Endothelial cell of umbilical vein (primary cell): Measurements from ENCODE around the gene INS. TPM values are rescaled to one million over a fixed set of nuclear protein-coding genes. Genes with fewer than 3 reads are reported as not detected.

Experiments used
- BruUV-seq: library from RNA; stranded (reverse); fragments of 400-500 nt; replicated peaks from 2 replicates; lab custom pipeline; 2021; lab: Mats Ljungman, UMichigan
- CTCF ChIA-PET: fragments of 300-600, 350-600 bp; sonication (Branson Sonifier 250); formaldehyde crosslinking; loops from one replicate; lab custom pipeline; 2021; ENCODE audit warnings: antibody characterized with exemption, inconsistent platforms; lab: Charles Lee
- POLR2A ChIA-PET: fragments of 300-600, 350-600 bp; sonication (Branson Sonifier 250); formaldehyde crosslinking; loops from one replicate; lab custom pipeline; 2021; ENCODE audit warnings: antibody characterized with exemption, inconsistent platforms; lab: Charles Lee
- DNase-seq: peaks from one replicate; pipeline ENCODE4 v3.0.0-alpha.2; 2011; ENCODE audit warnings: low read depth, low spot score
- FAIRE-seq: peaks from 2 replicates; lab custom pipeline; 2011; peaks lifted over from hg19 to GRCh38; lab: Jason Lieb, UNC
- H2AFZ ChIP-seq: 2 replicates; pipeline ENCODE4 v1.6.0; 2012; ENCODE audit warnings: low read depth, low read length, control low read depth, inconsistent platforms
- H3K27ac ChIP-seq: 2 replicates; pipeline ENCODE4 v1.5.1; 2011; ENCODE audit warnings: low read depth, mild to moderate bottlenecking, control low read depth, low read length, moderate library complexity; ENCODE audit not compliant: insufficient read depth
- H3K27me3 ChIP-seq, 2 experiments: 2 replicates each; pipeline versions ENCODE4 v1.6.0 to v1.6.1; 2011; ENCODE audit warnings: low read length in 2 of 2, mixed read lengths in 1 of 2; ENCODE audit not compliant: control insufficient read depth in 2 of 2, insufficient read depth in 2 of 2
- H3K36me3 ChIP-seq, 2 experiments: 2 replicates in 1 of 2; 3 replicates in 1 of 2; pipeline ENCODE4 v1.5.1; 2011; ENCODE audit warnings: low read length in 2 of 2, mild to moderate bottlenecking in 1 of 2, moderate library complexity in 1 of 2; ENCODE audit not compliant: control insufficient read depth in 2 of 2, insufficient read depth in 2 of 2; ENCODE audit errors: extremely low read depth in 1 of 2
- H3K4me1 ChIP-seq: 3 replicates; pipeline ENCODE4 v1.5.1; 2011; ENCODE audit warnings: mild to moderate bottlenecking, low read length; ENCODE audit not compliant: control insufficient read depth, insufficient read depth; ENCODE audit errors: extremely low read depth
- H3K4me2 ChIP-seq: 2 replicates; pipeline ENCODE4 v1.6.1; 2011; ENCODE audit warnings: low read length, control low read depth, mixed read lengths; ENCODE audit not compliant: insufficient read depth
- H3K4me3 ChIP-seq, 3 experiments: fragments of 200-600 bp in 1 of 3; sonication (generic), shearing (Covaris generic) in 1 of 3; replicated peaks in 1 of 3; 2 replicates each; pipeline ENCODE4 v1.5.1; 2011 to 2016; ENCODE audit warnings: control low read depth in 3 of 3, low read length in 3 of 3, mild to moderate bottlenecking in 2 of 3, inconsistent platforms in 1 of 3, low read depth in 1 of 3, moderate library complexity in 1 of 3; ENCODE audit not compliant: insufficient read depth in 1 of 3
- H3K79me2 ChIP-seq: 2 replicates; pipeline ENCODE4 v1.6.0; 2012; ENCODE audit warnings: low read length, inconsistent platforms; ENCODE audit not compliant: control insufficient read depth, insufficient read depth
- H3K9ac ChIP-seq: replicated peaks from 2 replicates; pipeline ENCODE3; 2011; ENCODE audit warnings: low read length, control low read depth; ENCODE audit not compliant: insufficient read depth; ENCODE audit errors: extremely low read depth
- H3K9me1 ChIP-seq: replicated peaks from 3 replicates; pipeline ENCODE4 v1.6.0; 2011; ENCODE audit warnings: mild to moderate bottlenecking, low read length; ENCODE audit not compliant: control insufficient read depth, insufficient read depth; ENCODE audit errors: extremely low read depth
- H3K9me3 ChIP-seq: replicated peaks from 2 replicates; pipeline ENCODE4 v1.5.1; 2012; ENCODE audit warnings: low read length, inconsistent platforms; ENCODE audit not compliant: control insufficient read depth, insufficient read depth
- H4K20me1 ChIP-seq: replicated peaks from 2 replicates; pipeline ENCODE3; 2011; ENCODE audit warnings: mild to moderate bottlenecking, low read length; ENCODE audit not compliant: control insufficient read depth, insufficient read depth; ENCODE audit errors: extremely low read depth
- EZH2 ChIP-seq: IDR thresholded peaks from 2 replicates; pipeline ENCODE4 v1.6.1; 2012; ENCODE audit warnings: borderline replicate concordance, low read depth, mild to moderate bottlenecking, moderate library complexity, low read length, inconsistent platforms; ENCODE audit not compliant: severe bottlenecking
- FOS ChIP-seq: IDR thresholded peaks from 2 replicates; pipeline ENCODE4 v1.6.1; 2011; ENCODE audit warnings: mild to moderate bottlenecking, low read length, moderate library complexity, borderline replicate concordance; ENCODE audit not compliant: insufficient read depth
- dilution Hi-C: fragments of 300-500 bp; cut with MboI; formaldehyde crosslinking; loops from one replicate; pipeline ENCODE4 v1.15.0; 2019; ENCODE audit warnings: low sequenced_read_pairs; ENCODE audit not compliant: extremely low pct_ligation_motif_present
- intact Hi-C: fragments of 100-400 bp; cut with micrococcal nuclease; formaldehyde crosslinking; loops from one replicate; pipeline ENCODE4 v1.10.0; 2022
- polyA plus RNA-seq, 4 experiments: library from polyadenylated mRNA; depleted of rRNA in 3 of 4; stranded (reverse) in 3 of 4; unstranded in 1 of 4; fragments of >200 nt; gene quantifications; 2 replicates each; pipeline versions ENCODE4 v1.2.1 to v1.2.3, GENCODE V29; 2011 to 2012; ENCODE audit warnings: missing spikeins in 1 of 4
- total RNA-seq: library from RNA; stranded (reverse); gene quantifications from 2 replicates; pipeline ENCODE4 v1.2.3, GENCODE V29; 2021
- TF ChIP-seq, protein P1 (sequence below), 2 donors: IDR thresholded peaks; 1 replicate in 1 of 2; 2 replicates in 1 of 2; pipeline ENCODE4 v1.5.1; 2011; ENCODE audit warnings: low read length in 2 of 2, mild to moderate bottlenecking in 2 of 2, moderate library complexity in 2 of 2, control low read depth in 1 of 2, inconsistent platforms in 1 of 2, low read depth in 1 of 2; ENCODE audit not compliant: insufficient read depth in 1 of 2; ENCODE audit errors: extremely low read depth in 1 of 2

The INS gene
- total and polyA plus RNA-seq, 2 donors (not counting 3 experiments of a cell fraction or from before 2014, with no cell fraction given), result not detected

DNA sequence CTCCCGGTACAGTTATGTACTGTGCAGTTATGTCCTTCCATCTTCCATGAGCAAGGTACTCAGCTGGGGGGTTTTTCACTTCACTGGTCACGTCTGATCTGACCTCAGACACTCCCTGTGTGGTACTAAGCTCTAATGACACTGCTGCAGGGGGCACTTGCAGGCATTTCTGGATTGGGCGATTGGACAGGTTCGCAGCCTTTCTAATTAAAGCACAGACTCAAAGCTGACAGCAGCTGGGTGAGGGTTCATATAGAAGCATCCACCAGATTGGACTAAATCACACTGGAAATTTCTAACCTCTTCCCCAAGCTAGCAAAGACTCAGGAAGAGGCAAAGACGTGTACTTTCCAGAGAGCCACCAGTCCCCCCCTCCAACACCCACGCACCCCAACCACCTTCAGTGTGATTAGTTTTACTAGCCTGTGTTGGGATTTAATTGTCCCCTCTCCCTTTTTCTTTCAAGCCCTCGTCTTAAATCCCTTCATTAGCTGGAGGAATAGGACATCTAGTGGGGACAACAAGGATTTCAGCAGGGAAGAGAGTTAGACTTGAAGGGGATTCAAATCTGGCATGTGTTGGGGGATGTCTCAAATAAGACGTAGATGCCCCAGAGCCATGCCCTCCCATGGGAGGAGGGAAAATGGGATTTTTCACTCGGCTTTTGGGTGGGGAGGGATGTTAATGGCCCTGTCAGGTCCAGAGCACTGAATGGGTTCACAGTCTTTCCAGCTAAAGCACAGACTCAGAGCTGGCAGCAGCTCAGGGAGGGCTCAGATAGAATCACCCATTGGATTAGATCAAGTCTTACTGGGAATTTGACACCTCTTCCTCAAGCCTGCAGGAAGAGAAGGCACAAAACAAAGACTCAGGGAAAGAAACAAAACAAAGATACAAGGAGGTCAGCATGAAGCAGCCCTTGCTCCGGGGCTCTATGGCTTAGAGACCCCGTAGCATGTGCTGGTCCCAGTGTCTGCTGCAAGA is 10.9 kb downstream of the INS start:
- H3K9me1 ChIP-seq, result no peaks in the 10 kb centered on the region
- H3K36me3 ChIP-seq, result no peaks in the 10 kb centered on the region
- TF ChIP-seq, protein P1, sequence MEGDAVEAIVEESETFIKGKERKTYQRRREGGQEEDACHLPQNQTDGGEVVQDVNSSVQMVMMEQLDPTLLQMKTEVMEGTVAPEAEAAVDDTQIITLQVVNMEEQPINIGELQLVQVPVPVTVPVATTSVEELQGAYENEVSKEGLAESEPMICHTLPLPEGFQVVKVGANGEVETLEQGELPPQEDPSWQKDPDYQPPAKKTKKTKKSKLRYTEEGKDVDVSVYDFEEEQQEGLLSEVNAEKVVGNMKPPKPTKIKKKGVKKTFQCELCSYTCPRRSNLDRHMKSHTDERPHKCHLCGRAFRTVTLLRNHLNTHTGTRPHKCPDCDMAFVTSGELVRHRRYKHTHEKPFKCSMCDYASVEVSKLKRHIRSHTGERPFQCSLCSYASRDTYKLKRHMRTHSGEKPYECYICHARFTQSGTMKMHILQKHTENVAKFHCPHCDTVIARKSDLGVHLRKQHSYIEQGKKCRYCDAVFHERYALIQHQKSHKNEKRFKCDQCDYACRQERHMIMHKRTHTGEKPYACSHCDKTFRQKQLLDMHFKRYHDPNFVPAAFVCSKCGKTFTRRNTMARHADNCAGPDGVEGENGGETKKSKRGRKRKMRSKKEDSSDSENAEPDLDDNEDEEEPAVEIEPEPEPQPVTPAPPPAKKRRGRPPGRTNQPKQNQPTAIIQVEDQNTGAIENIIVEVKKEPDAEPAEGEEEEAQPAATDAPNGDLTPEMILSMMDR (IDR thresholded peaks at IDR 0.05; ENCODE audit: extremely low read depth in 1 of 2, insufficient read depth in 1 of 2, low read depth in 1 of 2, low read length in 2 of 2), result peak; percentile 46 to 51
- TF ChIP-seq EZH2 (peak; percentile 2), FOS (no peak)
- H3K79me2 ChIP-seq, result no peaks in the 10 kb centered on the region
- H3K9me3 ChIP-seq, result no peaks in the 10 kb centered on the region
- no peak overlapping the region for H3K4me2 ChIP-seq
- no peak overlapping the region for H3K9ac ChIP-seq
- DNase-seq (peak; percentile 75), FAIRE-seq (peak; percentile 62)
- dilution Hi-C loops (no loop called here), intact Hi-C loops (no loop called here)
- no TSS peak for BruUV-seq
- H3K27me3 ChIP-seq, result peaks cover 24 to 28% of the 10 kb centered on the region in 2 experiments
- no peak overlapping the region for H2AFZ ChIP-seq
- ChIA-PET POLR2A (no interaction called here), CTCF (interaction anchor here (0.7 to 12.6 kb wide), 37 partner anchors 9 to 496 kb away, joined by 3 to 868 read pairs (median 15); partner anchors contain the start of genes IGF2, SYT8 and TNNI2)
- no peaks in the 10 kb centered on the region for H4K20me1 ChIP-seq
- H3K27ac ChIP-seq, result no peak overlapping the region
- no peak overlapping the region for H3K4me3 ChIP-seq
- no peaks in the 10 kb centered on the region for H3K4me1 ChIP-seq
